Karpas-422 (cell line): ENCODE data around the gene MYH15. TPM values are rescaled to one million over a fixed set of nuclear protein-coding genes. Genes with fewer than 3 reads are reported as not detected.
A peak's percentile ranks its signal among the peaks of the same experiment; 100 is the strongest.

Source experiments
- DNase-seq: peaks from one replicate; pipeline ENCODE4 v3.0.0-alpha.2; 2015
- H2AFZ ChIP-seq: fragments of 200-600 bp; sonication (generic); 2 replicates; pipeline ENCODE4 v1.6.1; 2014; ENCODE audit warnings: antibody characterized with exemption, low read length, mixed read lengths
- H3K27ac ChIP-seq: fragments of 200-600 bp; sonication (generic); 2 replicates; pipeline ENCODE4 v1.5.1; 2014; ENCODE audit warnings: mild to moderate bottlenecking, low read length, moderate library complexity
- H3K27me3 ChIP-seq: fragments of 200-600 bp; sonication (generic); 2 replicates; pipeline ENCODE4 v1.6.1; 2014; ENCODE audit warnings: low read length, mixed read lengths
- H3K36me3 ChIP-seq: fragments of 200-600 bp; sonication (generic); 2 replicates; pipeline ENCODE4 v1.6.1; 2014; ENCODE audit warnings: low read length, mixed read lengths; ENCODE audit not compliant: insufficient read depth
- H3K4me1 ChIP-seq: fragments of 200-600 bp; sonication (generic); 2 replicates; pipeline ENCODE4 v1.6.1; 2014; ENCODE audit warnings: mild to moderate bottlenecking, low read length, mixed read lengths
- H3K4me2 ChIP-seq: fragments of 200-600 bp; sonication (generic); 2 replicates; pipeline ENCODE4 v1.6.1; 2014; ENCODE audit warnings: low read length, low read depth, mild to moderate bottlenecking; ENCODE audit not compliant: poor library complexity, severe bottlenecking
- H3K4me3 ChIP-seq: fragments of 200-600 bp; sonication (generic); 2 replicates; pipeline ENCODE4 v1.5.1; 2014; ENCODE audit warnings: mild to moderate bottlenecking, antibody characterized with exemption, low read length, mixed read lengths
- H3K79me2 ChIP-seq: fragments of 200-600 bp; sonication (generic); 2 replicates; pipeline ENCODE4 v1.6.1; 2014; ENCODE audit warnings: mild to moderate bottlenecking, low read length, mixed read lengths
- H3K9ac ChIP-seq: fragments of 200-600 bp; sonication (generic); 2 replicates; pipeline ENCODE4 v1.6.0; 2014; ENCODE audit warnings: low read length
- H3K9me2 ChIP-seq: fragments of 200-600 bp; sonication (generic), shearing (Covaris generic); replicated peaks from 2 replicates; pipeline ENCODE4 v1.6.0; 2014; ENCODE audit warnings: mild to moderate bottlenecking, low read length, moderate library complexity; ENCODE audit not compliant: insufficient read depth
- H3K9me3 ChIP-seq: fragments of 300-700, 200-600 bp; sonication (generic); 2 replicates; pipeline ENCODE4 v1.6.1; 2014; ENCODE audit warnings: low read length, mixed read lengths
- H4K20me1 ChIP-seq: fragments of 200-600 bp; sonication (generic); 2 replicates; pipeline ENCODE4 v1.6.1; 2014; ENCODE audit warnings: mild to moderate bottlenecking, antibody characterized with exemption, low read length, low read depth; ENCODE audit not compliant: insufficient read depth
- total RNA-seq: library from RNA; depleted of rRNA; stranded (reverse); fragments of >200 nt; shearing (Covaris generic); gene quantifications from 2 replicates; pipeline ENCODE4 v1.2.3, GENCODE V29; 2014; ENCODE audit warnings: low replicate concordance

MYH15 gene
- total RNA-seq, 1 experiment from 2014 or later, result not detected

- H3K79me2 ChIP-seq, result no peaks in the 10 kb centered on the region
- no peaks in the 10 kb centered on the region for H3K36me3 ChIP-seq
Observed at GRCh38 chr3:108491456-108491855, 18.9 kb downstream of the MYH15 start.

GRCh38 chr3:108489776-108490175 is 20.6 kb downstream of the MYH15 start:
- Histone ChIP-seq H3K27ac (no peak overlapping the region), H3K9ac (no peak overlapping the region), H3K4me1 (peaks cover 10% of the 10 kb centered on the region), H2AFZ (no peak overlapping the region), H3K36me3 (no peaks in the 10 kb centered on the region), H4K20me1 (no peaks in the 10 kb centered on the region), H3K9me3 (no peaks in the 10 kb centered on the region), H3K9me2 (no peaks in the 10 kb centered on the region), H3K79me2 (no peaks in the 10 kb centered on the region), H3K4me2 (no peak overlapping the region), H3K27me3 (no peaks in the 10 kb centered on the region), H3K4me3 (no peak overlapping the region)
- DNase-seq, result peak; percentile 82

More at GRCh38 chr3:108491456-108491855, 18.9 kb downstream of the MYH15 start:
- Histone ChIP-seq H3K4me2 (no peak overlapping the region), H3K27me3 (no peaks in the 10 kb centered on the region), H3K9ac (no peak overlapping the region), H2AFZ (no peak overlapping the region), H3K9me2 (no peaks in the 10 kb centered on the region), H3K27ac (no peak overlapping the region), H4K20me1 (no peaks in the 10 kb centered on the region), H3K4me1 (no peaks in the 10 kb centered on the region), H3K4me3 (no peak overlapping the region), H3K9me3 (no peaks in the 10 kb centered on the region)
- DNase-seq, result no peak

GRCh38 chr3:108488631-108489030 is 21.8 kb downstream of the MYH15 start:
- no peak overlapping the region for H3K4me2 ChIP-seq
- no peaks in the 10 kb centered on the region for H3K27me3 ChIP-seq
- H3K36me3 ChIP-seq, result no peaks in the 10 kb centered on the region
- peaks cover 12% of the 10 kb centered on the region for H3K4me1 ChIP-seq
- no peak for DNase-seq
- no peak overlapping the region for H3K27ac ChIP-seq
- no peak overlapping the region for H3K4me3 ChIP-seq
- H3K9me2 ChIP-seq, result no peaks in the 10 kb centered on the region
- no peak overlapping the region for H3K9ac ChIP-seq
- no peaks in the 10 kb centered on the region for H3K9me3 ChIP-seq
- H3K79me2 ChIP-seq, result no peaks in the 10 kb centered on the region
- H2AFZ ChIP-seq, result no peak overlapping the region
- H4K20me1 ChIP-seq, result no peaks in the 10 kb centered on the region

GRCh38 chr3:108487439-108487838 is 23.0 kb downstream of the MYH15 start:
- H3K4me1 ChIP-seq, result peaks cover 12% of the 10 kb centered on the region
- H3K27me3 ChIP-seq, result no peaks in the 10 kb centered on the region
- no peak overlapping the region for H3K4me3 ChIP-seq
- no peak overlapping the region for H3K9ac ChIP-seq
- DNase-seq, result no peak
- H3K4me2 ChIP-seq, result no peak overlapping the region
- H3K27ac ChIP-seq, result no peak overlapping the region
- no peaks in the 10 kb centered on the region for H3K9me3 ChIP-seq
- H3K9me2 ChIP-seq, result no peaks in the 10 kb centered on the region
- no peak overlapping the region for H2AFZ ChIP-seq
- H4K20me1 ChIP-seq, result no peaks in the 10 kb centered on the region
- H3K79me2 ChIP-seq, result no peaks in the 10 kb centered on the region
- H3K36me3 ChIP-seq, result no peaks in the 10 kb centered on the region

- Histone ChIP-seq H3K4me2 (no peak overlapping the region), H3K4me1 (peaks cover 12% of the 10 kb centered on the region), H3K27me3 (no peaks in the 10 kb centered on the region), H3K9me3 (no peaks in the 10 kb centered on the region), H3K9ac (no peak overlapping the region), H3K4me3 (no peak overlapping the region), H3K36me3 (no peaks in the 10 kb centered on the region), H3K9me2 (no peaks in the 10 kb centered on the region), H3K79me2 (no peaks in the 10 kb centered on the region), H3K27ac (no peak overlapping the region), H4K20me1 (no peaks in the 10 kb centered on the region), H2AFZ (no peak overlapping the region)
- no peak for DNase-seq
Observed at GRCh38 chr3:108486941-108487340, 23.5 kb downstream of the MYH15 start.

- H3K4me1 ChIP-seq, result peaks cover 12% of the 10 kb centered on the region
- H3K9ac ChIP-seq, result no peak overlapping the region
- no peak overlapping the region for H3K27ac ChIP-seq
Observed at GRCh38 chr3:108486338-108486737, 24.1 kb downstream of the MYH15 start.

GRCh38 chr3:108485146-108485545 is 25.2 kb downstream of the MYH15 start:
- Histone ChIP-seq H3K9ac (no peak overlapping the region), H3K4me3 (no peak overlapping the region), H3K79me2 (no peaks in the 10 kb centered on the region), H3K27ac (no peak overlapping the region), H3K36me3 (no peaks in the 10 kb centered on the region), H2AFZ (0 out of 2 replicates have a peak overlapping the region, but pooled peaks have one; percentile 46), H4K20me1 (no peaks in the 10 kb centered on the region), H3K4me2 (peak overlapping the region; percentile 44), H3K9me3 (no peaks in the 10 kb centered on the region), H3K4me1 (peaks cover 12% of the 10 kb centered on the region), H3K27me3 (no peaks in the 10 kb centered on the region), H3K9me2 (no peaks in the 10 kb centered on the region)
- DNase-seq, result peak; percentile 51

More at GRCh38 chr3:108486338-108486737, 24.1 kb downstream of the MYH15 start:
- Histone ChIP-seq H3K4me2 (no peak overlapping the region), H3K4me3 (no peak overlapping the region), H3K9me3 (no peaks in the 10 kb centered on the region), H3K79me2 (no peaks in the 10 kb centered on the region), H3K27me3 (no peaks in the 10 kb centered on the region), H4K20me1 (no peaks in the 10 kb centered on the region), H3K9me2 (no peaks in the 10 kb centered on the region), H2AFZ (no peak overlapping the region), H3K36me3 (no peaks in the 10 kb centered on the region)
- DNase-seq, result no peak

- no peak for DNase-seq
- Histone ChIP-seq H3K27me3 (no peaks in the 10 kb centered on the region), H3K4me1 (no peaks in the 10 kb centered on the region; the same call in 1 of the 2 replicates), H3K9ac (no peak overlapping the region), H3K9me2 (no peaks in the 10 kb centered on the region), H3K27ac (no peak overlapping the region), H3K36me3 (no peaks in the 10 kb centered on the region), H3K4me2 (no peak overlapping the region), H3K4me3 (no peak overlapping the region), H3K9me3 (no peaks in the 10 kb centered on the region), H4K20me1 (no peaks in the 10 kb centered on the region), H3K79me2 (no peaks in the 10 kb centered on the region), H2AFZ (no peak overlapping the region)
Observed at GRCh38 chr3:108479224-108479623, 31.2 kb downstream of the MYH15 start.
